GM19025 (cell line): Measurements from ENCODE around the gene CENPX.
"Not testable (repeated sequence)": the region's sequence is repeated elsewhere in the genome, so short reads cannot be mapped to it uniquely, and the experiment has no call there.

Source experiments
- ATAC-seq: cut with Tn5 transposase; IDR thresholded peaks from one replicate; pipeline ENCODE4 v1.9.1; 2021; ENCODE audit warnings: mild to moderate bottlenecking, low read depth, moderate library complexity; ENCODE audit not compliant: unreplicated experiment

The CENPX gene

GRCh38 chr17:82042649-82043048 lies 20.0 kb upstream of the CENPX start:
- no peak for ATAC-seq

- no peak for ATAC-seq
Observed at GRCh38 chr17:82041144-82041814, 18.6 kb upstream of the CENPX start.

DNA sequence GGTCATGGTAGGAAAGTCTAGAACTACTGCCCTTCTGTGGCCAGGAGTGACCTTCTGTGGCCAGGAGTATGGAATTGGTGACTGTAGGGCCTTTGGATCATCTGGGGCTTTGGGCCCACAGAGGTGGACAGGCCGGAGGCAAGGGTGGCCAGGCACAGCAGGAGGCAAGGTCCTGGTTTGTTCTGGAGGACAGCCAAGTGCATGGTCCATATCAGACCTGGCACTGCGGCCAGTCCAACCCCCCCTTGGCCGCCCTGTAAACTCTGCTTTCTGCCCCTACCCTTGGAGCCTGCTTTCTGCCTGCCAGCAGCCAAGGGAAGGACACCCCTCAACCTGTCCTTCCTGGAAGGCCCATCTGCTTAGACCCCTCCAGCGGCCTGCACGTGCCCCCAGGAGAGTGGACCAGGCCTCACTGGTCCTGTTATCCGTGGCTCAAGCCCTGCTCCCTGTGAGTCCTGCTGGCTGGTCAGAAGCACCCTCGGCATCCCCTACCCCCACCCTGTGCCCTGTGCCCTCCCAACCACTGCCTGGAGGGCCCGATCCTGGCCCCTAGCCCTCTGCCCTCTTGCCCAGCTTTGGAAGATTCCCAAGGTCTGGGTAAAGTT lies 17.1 kb upstream of the CENPX start:
- ATAC-seq = no peak

DNA sequence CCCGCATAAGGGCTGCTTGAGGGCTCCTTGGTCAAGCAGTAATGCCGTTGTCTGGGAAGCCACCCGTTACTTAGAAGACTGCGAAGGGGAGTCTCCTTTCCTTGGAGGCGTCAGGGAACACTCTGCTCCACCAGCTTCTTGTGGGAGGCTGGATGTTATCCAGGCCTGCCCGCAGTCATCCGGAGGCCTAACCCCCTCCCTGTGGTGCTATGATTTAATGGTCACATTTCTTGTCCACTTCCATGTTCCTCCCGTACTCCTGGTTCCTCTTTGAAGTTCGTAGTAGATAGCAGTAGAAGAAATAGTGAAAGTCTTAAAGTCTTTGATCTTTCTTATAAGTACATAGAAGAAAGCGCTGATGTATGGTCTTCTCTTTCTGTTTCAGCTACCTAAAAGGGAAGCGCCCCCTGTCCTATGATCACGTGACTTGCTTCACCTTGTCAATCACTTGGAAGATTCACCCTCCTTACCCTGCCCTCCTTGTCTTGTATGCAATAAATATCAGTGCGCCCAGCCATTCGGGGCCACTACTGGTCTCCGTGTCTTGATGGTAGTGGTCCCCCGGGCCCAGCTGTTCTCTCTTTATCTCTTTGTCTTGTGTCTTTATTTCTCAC lies 16.2 kb upstream of the CENPX start:
- not testable (repeated sequence) for ATAC-seq

DNA sequence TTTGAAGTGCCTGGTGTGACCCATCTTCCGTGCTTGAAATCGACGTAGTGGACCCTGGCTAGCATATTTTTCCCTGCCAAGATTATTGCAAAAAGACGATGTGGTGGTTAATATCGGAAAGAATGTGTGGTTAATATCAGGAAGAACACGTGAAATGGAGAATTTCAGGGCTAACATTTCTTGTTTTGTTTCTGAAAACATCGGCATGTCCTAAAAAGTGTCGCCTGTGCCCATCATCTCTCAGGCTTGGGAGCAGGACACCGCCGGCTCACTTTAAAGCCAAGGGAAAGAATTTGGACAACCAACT lies 15.2 kb upstream of the CENPX start:
- no peak for ATAC-seq

GRCh38 chr17:82037092-82037888 lies 14.6 kb upstream of the CENPX start, which contains the start of gene DCXR:
DCXR (minus strand) TSS chr17:82037697; CDS start chr17:82037682, 15 bp downstream.
- ATAC-seq = peak; percentile 85

- ATAC-seq = no peak
Observed at GRCh38 chr17:82036634-82037091, 14.0 kb upstream of the CENPX start.

DNA sequence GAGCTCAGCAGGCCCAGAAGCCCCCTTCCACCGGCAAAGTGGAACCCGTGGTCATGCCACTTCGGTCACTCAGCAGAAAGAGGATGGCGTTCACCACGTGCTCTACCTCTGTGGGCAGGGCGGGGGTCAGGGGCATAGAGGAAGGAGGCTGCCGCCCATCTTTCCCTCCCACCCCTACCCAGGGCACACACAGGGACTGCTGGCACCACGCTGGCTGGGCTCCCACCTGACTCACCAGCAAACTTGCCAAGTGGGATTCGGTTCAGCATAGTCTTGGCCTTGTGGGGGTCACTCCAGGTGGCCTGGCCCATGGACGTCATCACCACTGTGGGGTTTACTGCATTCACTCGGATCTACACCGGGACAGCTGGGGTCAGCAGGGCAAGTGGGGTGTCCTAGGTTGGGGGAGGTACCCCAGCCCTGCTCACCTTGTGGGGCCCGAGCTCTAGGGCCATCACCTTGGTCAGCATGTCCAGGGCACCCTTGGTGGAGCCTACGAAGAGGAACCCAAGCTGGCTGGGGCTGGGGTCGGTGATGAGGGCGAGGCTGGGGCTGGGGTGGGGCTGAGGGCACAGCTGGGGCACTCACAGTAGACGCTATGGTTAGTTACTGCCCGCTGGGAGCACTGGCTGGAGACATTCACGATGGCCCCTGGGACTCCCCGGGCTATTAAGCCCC lies 13.4 kb upstream of the CENPX start:
- no peak for ATAC-seq

DNA sequence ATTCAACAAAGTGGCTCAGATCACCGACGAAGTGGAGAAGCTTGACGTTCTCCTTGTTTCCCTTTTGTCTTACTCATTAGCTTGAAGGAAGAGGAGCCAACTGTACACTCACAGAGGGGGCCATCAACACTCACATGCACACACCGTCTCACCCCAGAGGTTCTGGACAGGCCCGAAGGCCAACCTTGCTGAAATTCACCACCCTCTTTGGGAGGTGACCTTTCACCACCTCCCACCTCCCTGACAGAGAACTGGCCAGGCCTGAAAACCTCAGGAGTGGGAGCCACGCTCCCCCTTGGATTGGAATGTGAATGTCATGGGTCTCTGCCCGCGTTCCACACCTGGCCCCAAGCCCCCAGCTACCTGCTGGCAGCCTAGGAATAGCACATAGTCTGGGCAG lies 12.8 kb upstream of the CENPX start:
- ATAC-seq = no peak

DNA sequence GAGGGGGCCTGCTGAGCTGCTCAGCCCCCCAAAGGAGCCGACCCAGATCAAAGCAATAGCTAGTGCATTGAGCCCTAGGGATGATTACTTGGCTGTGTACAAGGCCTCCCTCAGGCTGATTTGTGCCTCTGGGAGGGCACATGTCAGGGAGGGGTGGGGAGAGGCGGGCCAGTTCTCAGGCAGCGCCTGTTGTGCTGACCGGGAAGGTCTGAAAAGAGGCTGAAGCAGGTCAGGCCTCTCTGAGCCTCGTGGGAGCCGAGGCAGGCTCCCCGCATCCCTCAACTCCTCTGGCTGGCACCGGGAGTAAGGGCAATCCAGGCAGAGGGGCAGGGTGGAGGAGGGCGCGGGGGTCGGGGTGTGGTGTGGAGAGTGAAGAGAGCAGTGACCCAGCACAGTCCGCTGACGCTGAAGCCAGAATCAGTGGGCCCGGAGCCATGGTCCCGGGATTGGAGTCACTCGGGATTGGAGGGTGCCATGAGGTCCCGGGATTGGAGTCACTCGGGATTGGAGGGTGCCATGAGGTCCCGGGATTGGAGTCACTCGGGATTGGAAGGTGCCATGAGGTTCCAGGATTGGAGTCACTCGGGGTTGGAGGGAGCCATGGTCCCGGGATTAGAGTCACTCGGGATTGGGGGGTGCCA lies 11.8 kb upstream of the CENPX start:
- no peak for ATAC-seq

- no peak for ATAC-seq
Observed at GRCh38 chr17:82033359-82034085, 10.8 kb upstream of the CENPX start.

DNA sequence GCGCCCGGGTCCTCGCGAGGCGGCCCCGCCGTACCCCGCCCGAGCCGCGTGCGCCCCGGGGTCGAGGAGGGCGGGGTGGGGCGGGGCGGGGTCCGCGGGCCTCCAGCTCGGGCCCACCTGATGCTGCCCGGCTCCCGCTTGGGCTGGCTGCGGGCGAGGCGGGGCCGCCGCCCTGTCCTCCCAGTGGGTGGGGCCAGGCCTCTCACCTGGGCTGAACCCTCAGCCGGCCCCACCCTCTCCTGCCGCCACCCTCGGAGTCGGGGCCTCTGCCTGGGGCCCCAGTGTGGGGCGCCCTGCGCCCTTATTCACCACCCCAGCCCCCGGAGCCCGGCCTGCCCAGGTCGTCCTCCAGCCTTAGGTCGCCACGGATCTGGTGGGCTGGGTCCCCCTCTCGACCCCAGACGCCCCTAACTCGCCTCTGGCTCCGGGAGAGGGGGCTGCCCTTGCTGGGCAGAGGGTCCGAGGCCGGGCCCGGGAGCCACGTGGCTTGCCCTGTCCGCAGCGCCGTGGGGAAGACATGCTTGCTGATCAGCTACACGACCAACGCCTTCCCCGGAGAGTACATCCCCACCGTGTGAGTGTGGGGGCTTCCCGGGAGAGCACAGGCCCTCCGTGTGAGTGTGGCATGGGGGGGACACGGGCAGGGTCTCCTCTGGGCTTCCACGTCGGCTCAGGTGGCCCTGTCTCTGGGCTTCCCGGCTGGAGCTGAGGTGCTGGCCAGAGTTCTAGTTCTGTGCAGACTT lies 9.4 kb upstream of the CENPX start:
- ATAC-seq = no peak

DNA sequence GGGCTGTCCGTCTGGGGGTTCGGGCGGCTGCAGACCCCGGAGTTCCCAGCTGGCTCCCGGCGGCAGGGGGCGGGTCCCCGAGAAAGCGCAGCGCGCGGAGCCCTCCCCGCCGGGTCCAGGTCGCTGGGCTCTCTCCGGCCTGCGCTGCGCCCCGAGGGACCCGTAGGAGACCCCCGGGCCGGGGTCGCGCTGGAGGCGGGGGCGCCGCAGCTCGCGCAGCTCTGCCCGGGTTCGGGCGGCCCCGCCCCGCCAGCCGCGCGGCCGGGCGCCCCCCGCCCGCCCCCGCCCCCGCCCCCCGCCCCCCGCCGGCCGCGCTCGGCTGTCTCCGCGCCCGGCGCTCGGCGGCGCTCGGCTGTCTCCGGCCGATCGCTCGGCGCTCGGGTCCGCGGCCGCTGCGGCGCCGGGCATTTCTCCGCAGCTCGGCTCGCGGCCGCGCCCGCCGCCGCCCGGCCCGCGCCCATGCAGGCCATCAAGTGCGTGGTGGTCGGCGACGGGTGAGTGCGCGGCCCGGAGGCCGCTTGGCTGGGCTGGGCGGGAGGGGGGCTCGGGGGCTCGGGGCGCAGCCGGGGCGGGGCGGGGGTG lies 8.7 kb upstream of the CENPX start, which contains the start of gene RAC3:
Gene RAC3, plus strand, starts transcription at position 376 of the 582 bp plus-strand sequence. Its CDS starts 84 bp downstream, at position 460.
- ATAC-seq = no peak

DNA sequence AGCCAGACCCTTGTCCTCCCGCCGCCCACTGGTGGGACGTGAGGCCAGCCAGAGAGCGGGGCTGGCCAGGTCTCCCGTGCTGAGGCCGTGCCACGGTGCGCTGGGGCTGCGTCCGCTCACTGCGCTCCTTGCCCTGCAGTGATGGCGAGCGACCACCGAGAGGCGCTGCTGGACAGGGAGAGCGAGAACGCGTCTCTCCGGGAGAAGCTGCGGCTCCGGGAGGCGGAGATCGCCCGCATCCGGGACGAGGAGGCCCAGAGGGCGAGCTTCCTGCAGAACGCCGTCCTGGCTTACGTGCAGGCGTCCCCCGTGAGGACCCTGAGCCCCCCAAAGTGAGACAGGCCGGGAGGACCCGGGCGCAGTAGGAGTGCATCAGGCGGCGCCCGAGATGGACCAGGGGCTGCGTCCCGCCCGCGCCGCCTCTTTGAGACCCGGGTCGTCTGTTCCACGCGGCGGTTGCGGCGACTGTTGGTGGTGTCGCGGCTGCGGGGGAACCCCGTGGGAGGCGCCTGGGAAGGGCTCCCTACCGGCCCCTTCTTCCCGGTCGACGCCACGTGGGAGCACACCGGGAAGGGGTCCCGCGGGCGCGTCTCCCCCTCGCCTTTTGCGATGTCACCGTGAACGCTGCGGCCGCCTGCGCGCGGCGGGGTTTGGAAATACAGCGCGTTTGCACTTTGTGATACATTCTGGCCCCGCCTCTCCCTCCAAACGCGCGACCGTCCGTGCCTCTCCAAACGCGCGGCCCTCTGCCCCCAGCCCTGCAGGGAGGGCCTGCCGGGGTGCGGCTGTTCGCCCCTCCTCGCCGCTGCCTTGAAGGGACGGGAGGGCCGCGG lies 8.0 kb upstream of the CENPX start:
- no peak for ATAC-seq

DNA sequence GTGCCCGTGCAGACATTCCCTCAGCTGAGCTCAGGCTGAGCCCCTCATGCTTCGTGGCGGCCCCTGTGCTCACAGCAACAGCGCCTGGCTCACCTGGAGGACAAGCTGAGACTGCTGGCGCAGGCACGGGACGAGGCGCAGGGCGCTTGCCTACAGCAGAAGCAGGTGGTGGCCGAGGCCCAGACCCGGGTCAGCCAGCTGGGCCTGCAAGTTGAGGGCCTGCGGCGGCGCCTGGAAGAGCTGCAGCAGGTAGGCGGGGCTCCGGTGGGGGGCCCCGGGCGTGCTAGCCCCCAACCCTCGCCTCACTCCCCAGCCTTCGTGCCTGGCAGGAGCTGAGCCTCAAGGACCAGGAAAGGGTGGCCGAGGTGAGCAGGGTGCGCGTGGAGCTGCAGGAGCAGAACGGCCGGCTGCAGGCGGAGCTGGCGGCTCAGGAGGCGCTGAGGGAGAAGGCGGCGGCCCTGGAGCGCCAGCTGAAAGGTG lies 7.4 kb upstream of the CENPX start:
- no peak for ATAC-seq

DNA sequence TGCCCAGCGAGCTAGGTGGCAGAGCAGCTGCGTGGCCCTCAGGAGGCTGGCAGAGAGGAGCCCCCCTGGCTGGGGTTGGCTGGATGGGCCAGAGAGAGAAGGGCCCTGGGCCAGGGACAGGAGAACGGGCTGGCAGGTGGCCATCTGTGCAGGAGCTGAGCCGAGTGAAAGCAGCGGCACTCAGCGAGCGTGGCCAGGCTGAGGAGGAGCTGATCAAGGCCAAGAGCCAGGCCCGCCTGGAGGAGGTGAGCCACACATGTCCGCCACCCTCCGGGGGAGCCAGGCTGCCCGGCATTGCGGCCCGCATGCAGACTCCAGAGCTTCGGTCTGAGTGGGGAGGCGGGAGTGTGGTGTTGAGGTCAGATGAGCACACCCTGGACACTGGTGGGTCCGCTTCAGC lies 6.7 kb upstream of the CENPX start:
- no peak for ATAC-seq

DNA sequence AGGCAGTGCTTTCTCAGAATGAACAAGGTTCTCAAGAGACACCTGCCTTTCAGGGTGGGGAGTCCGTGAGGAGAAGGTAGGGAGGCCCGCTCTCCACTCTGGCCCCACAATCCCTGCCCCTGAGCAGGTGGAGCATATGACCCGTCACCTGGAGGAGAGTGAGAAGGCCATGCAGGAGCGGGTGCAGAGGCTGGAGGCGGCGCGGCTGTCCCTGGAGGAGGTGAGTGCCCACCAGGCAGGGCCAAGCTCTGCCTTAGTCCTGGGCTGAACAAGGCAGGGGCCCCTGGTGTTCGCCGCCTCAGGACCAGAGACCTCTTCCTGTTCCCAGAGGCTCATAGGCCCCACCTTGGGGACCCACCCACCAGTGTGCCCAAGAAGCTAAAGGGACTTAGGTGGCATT lies 6.3 kb upstream of the CENPX start:
- no peak for ATAC-seq
